22Rv1 (cell line): ENCODE data around the gene FCGR3A.

ENCODE experiments used
- ZFX ChIP-seq: fragments of 450-650 bp; IDR thresholded peaks from 2 replicates; pipeline ENCODE4 v1.6.1; 2017; ENCODE audit warnings: antibody characterized with exemption, borderline replicate concordance
- TF ChIP-seq, protein P1 (sequence below): fragments of 450-650 bp; IDR thresholded peaks from 2 replicates; pipeline ENCODE4 v1.5.1; 2017; ENCODE audit warnings: mild to moderate bottlenecking

DNA sequence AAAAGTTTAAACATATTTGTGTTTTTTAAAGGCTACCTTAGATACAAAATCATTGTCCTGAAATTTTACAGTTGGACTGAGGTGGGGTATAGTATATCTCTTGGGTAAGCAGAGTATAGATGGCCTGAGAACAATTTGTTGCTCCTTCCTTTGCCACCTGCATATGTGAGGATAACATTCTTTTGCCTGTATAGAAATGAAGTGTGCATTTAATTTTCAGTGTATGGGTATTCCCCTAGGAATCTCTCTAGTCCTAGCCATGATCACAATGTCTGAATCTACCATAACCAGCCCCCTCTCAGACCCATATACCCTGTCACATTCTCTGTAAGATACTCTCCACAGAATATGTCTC, 46.2 kb downstream of the FCGR3A start:
- TF ChIP-seq, protein P1, sequence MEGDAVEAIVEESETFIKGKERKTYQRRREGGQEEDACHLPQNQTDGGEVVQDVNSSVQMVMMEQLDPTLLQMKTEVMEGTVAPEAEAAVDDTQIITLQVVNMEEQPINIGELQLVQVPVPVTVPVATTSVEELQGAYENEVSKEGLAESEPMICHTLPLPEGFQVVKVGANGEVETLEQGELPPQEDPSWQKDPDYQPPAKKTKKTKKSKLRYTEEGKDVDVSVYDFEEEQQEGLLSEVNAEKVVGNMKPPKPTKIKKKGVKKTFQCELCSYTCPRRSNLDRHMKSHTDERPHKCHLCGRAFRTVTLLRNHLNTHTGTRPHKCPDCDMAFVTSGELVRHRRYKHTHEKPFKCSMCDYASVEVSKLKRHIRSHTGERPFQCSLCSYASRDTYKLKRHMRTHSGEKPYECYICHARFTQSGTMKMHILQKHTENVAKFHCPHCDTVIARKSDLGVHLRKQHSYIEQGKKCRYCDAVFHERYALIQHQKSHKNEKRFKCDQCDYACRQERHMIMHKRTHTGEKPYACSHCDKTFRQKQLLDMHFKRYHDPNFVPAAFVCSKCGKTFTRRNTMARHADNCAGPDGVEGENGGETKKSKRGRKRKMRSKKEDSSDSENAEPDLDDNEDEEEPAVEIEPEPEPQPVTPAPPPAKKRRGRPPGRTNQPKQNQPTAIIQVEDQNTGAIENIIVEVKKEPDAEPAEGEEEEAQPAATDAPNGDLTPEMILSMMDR = no peak
- TF ChIP-seq ZFX = no peak
